Osteoblast (primary cell): ENCODE results near the gene GPR37L1. TPM values are rescaled to one million over a fixed set of nuclear protein-coding genes. Genes with fewer than 3 reads are reported as not detected.

Experiments
- DNase-seq: peaks from one replicate; pipeline ENCODE4 v3.0.0; 2011; ENCODE audit warnings: low spot score, mixed read lengths; ENCODE audit not compliant: insufficient read length; ENCODE audit errors: missing footprints
- H2AFZ ChIP-seq: 2 replicates; pipeline ENCODE4 v1.6.0; 2011; ENCODE audit warnings: mild to moderate bottlenecking, low read length
- H3K27ac ChIP-seq: 2 replicates; pipeline ENCODE4 v1.5.1; 2011; ENCODE audit warnings: mild to moderate bottlenecking, low read depth, low read length, moderate library complexity
- H3K27me3 ChIP-seq: 2 replicates; pipeline ENCODE4 v1.6.0; 2012; ENCODE audit warnings: mild to moderate bottlenecking, control low read depth, inconsistent platforms, low read length, moderate library complexity; ENCODE audit not compliant: insufficient read depth
- H3K36me3 ChIP-seq: 2 replicates; pipeline ENCODE4 v1.5.1; 2011; ENCODE audit warnings: mild to moderate bottlenecking, low read length, control low read depth, moderate library complexity; ENCODE audit not compliant: insufficient read depth
- H3K4me1 ChIP-seq: 2 replicates; pipeline ENCODE4 v1.5.1; 2011; ENCODE audit warnings: mild to moderate bottlenecking, low read length, control low read depth, moderate library complexity; ENCODE audit not compliant: insufficient read depth
- H3K4me2 ChIP-seq: 2 replicates; pipeline ENCODE4 v1.6.0; 2011; ENCODE audit warnings: mild to moderate bottlenecking, low read length; ENCODE audit not compliant: insufficient read depth
- H3K4me3 ChIP-seq: fragments of 200-600 bp; sonication (generic); 3 replicates; pipeline ENCODE4 v1.5.1; 2012; ENCODE audit warnings: mild to moderate bottlenecking, low read length, inconsistent platforms; ENCODE audit not compliant: insufficient read depth
- H3K79me2 ChIP-seq: 2 replicates; pipeline ENCODE4 v1.6.0; 2012; ENCODE audit warnings: mild to moderate bottlenecking, low read length, control low read depth, inconsistent platforms; ENCODE audit not compliant: insufficient read depth
- H3K9me3 ChIP-seq: 2 replicates; pipeline ENCODE4 v1.5.1; 2011; ENCODE audit warnings: low read depth, low read length, control low read depth
- H4K20me1 ChIP-seq: 2 replicates; pipeline ENCODE4 v1.6.0; 2012; ENCODE audit warnings: mild to moderate bottlenecking, low read length, control low read depth; ENCODE audit not compliant: insufficient read depth
- total RNA-seq: library from RNA; depleted of rRNA; stranded (reverse); fragments of >200 nt; gene quantifications from 2 replicates; pipeline ENCODE4 v1.2.3, GENCODE V29; 2012
- TF ChIP-seq, protein P1 (sequence below): IDR thresholded peaks from 2 replicates; pipeline ENCODE4 v1.5.1; 2011; ENCODE audit warnings: mild to moderate bottlenecking, low read depth, low read length, moderate library complexity; ENCODE audit errors: extremely low read depth

The GPR37L1 gene
- total RNA-seq, 1 donor, result not detected

DNA sequence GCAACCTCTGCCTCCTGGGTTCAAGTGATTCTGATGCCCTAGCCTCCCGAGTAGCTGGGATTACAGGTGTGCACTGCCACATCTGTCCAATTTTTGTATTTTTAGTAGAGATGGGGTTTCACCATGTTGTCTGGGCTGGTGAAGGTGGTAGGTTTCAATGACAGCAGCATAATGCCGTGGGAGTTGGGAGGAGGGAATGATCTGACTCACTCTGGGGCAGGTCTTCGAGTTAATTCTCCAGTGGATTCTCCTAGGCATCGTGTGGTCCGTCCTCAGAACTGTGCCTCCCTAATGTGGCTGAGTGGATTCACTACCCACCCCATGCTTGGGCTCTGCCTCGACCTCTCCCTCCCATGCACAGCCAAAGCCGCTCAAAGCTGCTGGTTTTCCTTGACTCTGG lies 1.7 kb upstream of the GPR37L1 start:
- no peaks in the 10 kb centered on the region for H3K36me3 ChIP-seq
- DNase-seq, result peak; percentile 86
- H4K20me1 ChIP-seq, result no peaks in the 10 kb centered on the region
- TF ChIP-seq, protein P1, sequence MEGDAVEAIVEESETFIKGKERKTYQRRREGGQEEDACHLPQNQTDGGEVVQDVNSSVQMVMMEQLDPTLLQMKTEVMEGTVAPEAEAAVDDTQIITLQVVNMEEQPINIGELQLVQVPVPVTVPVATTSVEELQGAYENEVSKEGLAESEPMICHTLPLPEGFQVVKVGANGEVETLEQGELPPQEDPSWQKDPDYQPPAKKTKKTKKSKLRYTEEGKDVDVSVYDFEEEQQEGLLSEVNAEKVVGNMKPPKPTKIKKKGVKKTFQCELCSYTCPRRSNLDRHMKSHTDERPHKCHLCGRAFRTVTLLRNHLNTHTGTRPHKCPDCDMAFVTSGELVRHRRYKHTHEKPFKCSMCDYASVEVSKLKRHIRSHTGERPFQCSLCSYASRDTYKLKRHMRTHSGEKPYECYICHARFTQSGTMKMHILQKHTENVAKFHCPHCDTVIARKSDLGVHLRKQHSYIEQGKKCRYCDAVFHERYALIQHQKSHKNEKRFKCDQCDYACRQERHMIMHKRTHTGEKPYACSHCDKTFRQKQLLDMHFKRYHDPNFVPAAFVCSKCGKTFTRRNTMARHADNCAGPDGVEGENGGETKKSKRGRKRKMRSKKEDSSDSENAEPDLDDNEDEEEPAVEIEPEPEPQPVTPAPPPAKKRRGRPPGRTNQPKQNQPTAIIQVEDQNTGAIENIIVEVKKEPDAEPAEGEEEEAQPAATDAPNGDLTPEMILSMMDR, result no peak
- no peak overlapping the region for H3K4me2 ChIP-seq
- H3K9me3 ChIP-seq, result no peaks in the 10 kb centered on the region
- peaks cover 14% of the 10 kb centered on the region for H3K27me3 ChIP-seq
- H3K27ac ChIP-seq, result no peak overlapping the region
- H2AFZ ChIP-seq, result no peak overlapping the region
- H3K4me1 ChIP-seq, result peaks cover 4% of the 10 kb centered on the region
- no peaks in the 10 kb centered on the region for H3K79me2 ChIP-seq
- no peak overlapping the region for H3K4me3 ChIP-seq

DNA sequence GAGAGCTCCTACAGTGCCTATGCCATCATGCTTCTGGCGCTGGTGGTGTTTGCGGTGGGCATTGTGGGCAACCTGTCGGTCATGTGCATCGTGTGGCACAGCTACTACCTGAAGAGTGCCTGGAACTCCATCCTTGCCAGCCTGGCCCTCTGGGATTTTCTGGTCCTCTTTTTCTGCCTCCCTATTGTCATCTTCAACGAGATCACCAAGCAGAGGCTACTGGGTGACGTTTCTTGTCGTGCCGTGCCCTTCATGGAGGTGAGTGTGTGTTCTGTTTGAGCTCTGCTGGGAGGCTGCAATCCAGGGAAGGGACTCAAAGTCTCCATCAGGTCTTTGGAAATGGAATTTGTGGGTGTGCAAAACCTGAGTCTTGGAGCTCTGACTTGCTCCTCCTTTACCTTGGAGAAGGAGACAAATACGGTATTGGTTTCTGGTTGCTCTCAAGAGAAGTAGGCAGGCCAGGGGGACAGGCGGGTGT lies 658 bp downstream of the GPR37L1 start:
- peak; percentile 26 for DNase-seq
- no peak overlapping the region for H3K27ac ChIP-seq
- H3K4me2 ChIP-seq, result no peak overlapping the region
- no peak overlapping the region for H3K4me3 ChIP-seq
- TF ChIP-seq, protein P1, result no peak
- no peaks in the 10 kb centered on the region for H4K20me1 ChIP-seq
- H3K27me3 ChIP-seq, result peaks cover 14% of the 10 kb centered on the region
- H3K36me3 ChIP-seq, result no peaks in the 10 kb centered on the region
- H3K4me1 ChIP-seq, result peaks cover 4% of the 10 kb centered on the region
- H3K9me3 ChIP-seq, result no peaks in the 10 kb centered on the region
- no peaks in the 10 kb centered on the region for H3K79me2 ChIP-seq
- no peak overlapping the region for H2AFZ ChIP-seq

DNA sequence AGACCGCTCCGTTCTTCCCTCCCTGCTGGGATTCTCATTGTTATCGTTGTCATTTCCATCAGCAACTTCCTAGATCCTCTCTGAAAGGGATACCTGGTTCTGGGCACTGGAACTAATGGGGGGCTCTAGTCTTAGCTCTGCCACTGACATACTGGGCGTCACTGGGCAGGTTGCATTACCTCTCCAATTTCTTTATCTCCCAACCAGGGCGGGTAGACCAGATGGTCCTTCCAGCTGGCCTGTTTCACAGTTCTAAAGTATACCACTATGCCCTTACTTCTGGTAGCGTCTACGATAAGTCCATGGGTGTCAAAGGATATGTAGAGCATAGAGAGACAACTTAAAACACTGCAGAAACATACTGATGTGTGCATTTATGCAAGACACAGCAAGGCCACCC lies 1.4 kb downstream of the GPR37L1 start:
- H3K27ac ChIP-seq, result no peak overlapping the region
- no peaks in the 10 kb centered on the region for H4K20me1 ChIP-seq
- peak; percentile 19 for DNase-seq
- H3K79me2 ChIP-seq, result no peaks in the 10 kb centered on the region
- no peak overlapping the region for H2AFZ ChIP-seq
- no peak overlapping the region for H3K4me3 ChIP-seq
- no peaks in the 10 kb centered on the region for H3K36me3 ChIP-seq
- TF ChIP-seq, protein P1, result no peak
- H3K4me1 ChIP-seq, result peaks cover 4% of the 10 kb centered on the region
- peaks cover 14% of the 10 kb centered on the region for H3K27me3 ChIP-seq
- no peaks in the 10 kb centered on the region for H3K9me3 ChIP-seq
- H3K4me2 ChIP-seq, result no peak overlapping the region

DNA sequence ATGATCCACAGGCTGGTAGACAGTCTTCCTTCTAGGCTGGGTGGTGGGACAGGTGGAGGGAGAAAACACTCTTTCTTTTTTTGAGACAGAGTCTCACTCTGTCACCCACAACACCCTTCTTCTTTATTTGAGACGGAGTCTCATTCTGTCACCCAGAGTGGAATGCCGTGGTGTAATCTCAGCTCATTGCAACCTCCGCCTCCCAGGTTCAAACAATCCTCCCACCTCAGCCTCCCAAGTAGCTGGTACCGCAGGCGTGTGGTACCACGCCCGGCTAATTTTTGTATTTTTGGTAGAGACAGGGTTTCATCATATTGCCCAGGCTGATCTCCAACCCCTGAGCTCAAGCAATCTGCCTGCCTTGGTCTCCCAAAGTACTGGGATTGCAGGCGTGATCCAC lies 2.9 kb downstream of the GPR37L1 start:
- Histone ChIP-seq H3K9me3 (no peaks in the 10 kb centered on the region), H3K4me2 (no peak overlapping the region), H3K79me2 (no peaks in the 10 kb centered on the region), H3K27me3 (peaks cover 14% of the 10 kb centered on the region), H3K4me3 (no peak overlapping the region), H4K20me1 (no peaks in the 10 kb centered on the region), H3K36me3 (no peaks in the 10 kb centered on the region), H2AFZ (no peak overlapping the region), H3K4me1 (peaks cover 4% of the 10 kb centered on the region), H3K27ac (no peak overlapping the region)
- TF ChIP-seq, protein P1, result no peak
- DNase-seq, result no peak
